Heart left ventricle (tissue), 16 donors: ENCODE data around the gene ZNF280D. TPM values are rescaled to one million over a fixed set of nuclear protein-coding genes. Genes with fewer than 3 reads are reported as not detected.

ENCODE experiments used
- ATAC-seq, 4 donors: fragments of 200-7000 bp; cut with Tn5 transposase; one replicate each; pipeline ENCODE4 v1.9.1; 2020 to 2022; ENCODE audit warnings: moderate library complexity in 4 of 4, mild to moderate bottlenecking in 3 of 4, moderate number of reproducible peaks in 1 of 4
- DNase-seq, 5 donors: peaks; one replicate each; pipeline ENCODE4 v3.0.0-alpha.2; 2020
- H3K27ac ChIP-seq, 12 donors: fragments of 200-600 bp; sonication (generic) in 4 of 12; one replicate each; pipeline versions ENCODE4 v1.5.0 to v1.8.0; 2016 to 2022; ENCODE audit warnings: mild to moderate bottlenecking in 2 of 12
- H3K27me3 ChIP-seq, 9 donors: fragments of 200-600 bp; sonication (generic) in 2 of 9; one replicate each; pipeline versions ENCODE4 v1.5.1 to v1.8.0; 2016 to 2022; ENCODE audit warnings: mild to moderate bottlenecking in 3 of 9
- H3K36me3 ChIP-seq, 9 donors: fragments of 200-600 bp; sonication (generic) in 2 of 9; one replicate each; pipeline versions ENCODE4 v1.5.0 to v1.8.0; 2018 to 2022; ENCODE audit warnings: mild to moderate bottlenecking in 2 of 9
- H3K4me1 ChIP-seq, 12 donors: fragments of 200-600 bp; sonication (generic) in 4 of 12; one replicate each; pipeline versions ENCODE4 v1.5.0 to v1.8.0; 2016 to 2022; ENCODE audit warnings: mild to moderate bottlenecking in 3 of 12
- H3K4me3 ChIP-seq, 12 donors: fragments of 200-600 bp; sonication (generic) in 4 of 12; one replicate each; pipeline versions ENCODE4 v1.5.0 to v1.8.0; 2017 to 2022; ENCODE audit warnings: mild to moderate bottlenecking in 9 of 12, moderate library complexity in 4 of 12
- H3K9me3 ChIP-seq, 12 donors: fragments of 200-600 bp; sonication (generic) in 4 of 12; one replicate each; pipeline versions ENCODE4 v1.5.0 to v1.8.0; 2016 to 2022; ENCODE audit warnings: mild to moderate bottlenecking in 1 of 12
- CTCF ChIP-seq, 12 donors: fragments of 200-600 bp; sonication (generic) in 4 of 12; IDR thresholded peaks; one replicate each; pipeline versions ENCODE4 v1.5.0 to v1.8.0; 2018 to 2022; ENCODE audit warnings: antibody characterized with exemption in 12 of 12, mild to moderate bottlenecking in 5 of 12
- POLR2A ChIP-seq, 2 donors: fragments of 450-650 bp; IDR thresholded peaks; one replicate each; pipeline ENCODE4 v1.6.1; 2017; ENCODE audit warnings: antibody characterized with exemption in 2 of 2, mild to moderate bottlenecking in 2 of 2, moderate library complexity in 2 of 2
- WGBS, 4 donors: extraction: QIAGEN DNeasy Blood & Tissue Kit in 2 of 4; methylation state at CpG; one replicate each; pipeline versions ENCODE4 v1.1.5 to v1.1.7; 2013 to 2018; 5-methylcytosine and 5-hydroxymethylcytosine counted together
- intact Hi-C, 10 donors: fragments of 100-400 bp; cut with DNase I; formaldehyde crosslinking; loops; one replicate each; pipeline versions ENCODE4 v1.11.1 to v1.14.2; 2022
- polyA plus RNA-seq, 2 donors: library from polyadenylated mRNA; stranded (reverse); fragments of 200-250 nt; gene quantifications; one replicate each; pipeline ENCODE4 v1.2.3, GENCODE V29; 2013
- total RNA-seq, 9 donors: library from RNA; depleted of rRNA in 2 of 9; stranded (reverse); fragments of >200 nt in 2 of 9; fragmentation: NEBNext Ultra II Directional in 3 of 9; extraction: Animal tissue kit (Norgen Biotek cat#: 25700) in 3 of 9; gene quantifications; one replicate each; pipeline versions ENCODE4 v1.1.0 to v1.2.4, GENCODE V29; 2016 to 2023
- donor health status: ischemic (EF 13 %, LVEDD 7.1; RV severe dilation, severe dysfunction).
- donor health status: healthy with polysubstance abuse.
- donor health status: DM: no; HTN: yes; CAD: no.
- donor health status: DM: no; HTN: no; CAD: no.
- donor health status: ischemic (EF 25% LVEDD 6.9; RV normal size, moderate dysfunction).
- donor health status: ischemic (EF 25% LVEDD 5.7; RV mildly dilated, moderate dysfunction).
- donor health status: healthy.
- donor health status: DM: yes; HTN: yes; CAD: no.
- donor health status: ischemic (EF 35%, LVEDD 5.7; RV mildly dilated, moderate dysfunction).
- donor health status: nonischemic (EF 11% LVEDD 7.7; RV severe dilation, severe dysfunction).
- donor health status: DM: yes; HTN: yes; CAD: no.
- donor health status: PGD.
- donor health status: ischemic (EF 29% LVEDD 5.4; RV normal size, mild dysfunction).
- donor health status: nonischemic (EF 23%, LVEDD 6.1; RV moderate dilation, normal function).

Gene ZNF280D
- total and polyA plus RNA-seq, 11 donors, result 7.0 to 32.8 (median 23.4) TPM

DNA sequence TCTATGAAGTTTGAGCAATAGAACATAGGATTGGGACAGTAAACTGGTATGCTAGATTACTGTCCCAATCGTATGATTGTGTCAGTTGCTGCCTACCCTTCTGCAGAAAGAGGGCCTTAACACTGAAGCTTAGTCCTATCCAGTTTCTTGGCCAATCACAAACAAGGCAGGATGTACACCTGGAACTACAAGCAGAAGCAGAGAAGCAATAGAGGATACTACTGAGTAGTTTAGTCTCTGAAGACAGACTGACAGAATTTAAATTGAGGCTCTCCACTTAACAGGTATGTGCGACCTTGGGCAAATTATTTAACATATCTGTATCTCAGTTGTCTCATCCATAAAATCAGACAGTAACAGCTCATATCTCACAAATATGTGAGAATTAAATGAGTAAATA lies 85.0 kb downstream of the ZNF280D start:
- WGBS, 4 donors, result 75 to 98% (median 95%) methylated on average over 2 of the region's 2 CpGs
- Histone ChIP-seq H3K4me3 (no peak overlapping the region), H3K27ac (no peak overlapping the region), H3K36me3 (peaks cover 0 to 63% (median 9%) of the 10 kb centered on the region in 9 donors), H3K4me1 (no peaks in the 10 kb centered on the region), H3K9me3 (no peaks in the 10 kb centered on the region), H3K27me3 (no peaks in the 10 kb centered on the region)
- intact Hi-C loops, result no loop called here
- no peak for TF ChIP-seq CTCF (IDR thresholded peaks at IDR 0.05)
- no peak for TF ChIP-seq POLR2A (IDR thresholded peaks at IDR 0.05)
- DNase-seq (no peak), ATAC-seq (no peak)

DNA sequence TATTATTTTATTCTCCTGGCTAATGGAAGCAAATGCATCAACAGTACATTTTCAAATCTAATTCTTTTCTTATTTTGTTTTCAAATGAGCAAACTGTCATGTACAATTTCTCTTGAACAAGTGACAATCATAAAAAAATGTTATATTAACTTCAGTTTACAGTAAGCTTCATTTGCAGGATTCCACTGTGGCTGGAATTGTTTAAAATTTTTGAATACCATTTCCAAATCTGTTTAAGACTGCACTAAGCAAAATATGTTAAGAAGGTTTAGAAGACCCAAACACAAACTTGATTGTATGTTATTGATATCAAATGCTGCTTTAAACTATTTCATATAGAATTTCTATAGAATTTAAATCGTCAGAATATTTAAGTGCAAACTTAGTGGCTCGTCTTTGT lies 92.8 kb downstream of the ZNF280D start:
- peaks cover 0 to 2% (median 0%) of the 10 kb centered on the region in 12 donors for H3K4me1 ChIP-seq
- no peak for TF ChIP-seq CTCF (IDR thresholded peaks at IDR 0.05)
- TF ChIP-seq POLR2A (IDR thresholded peaks at IDR 0.05), result no peak
- H3K4me3 ChIP-seq, result no peak overlapping the region
- intact Hi-C loops, result no loop called here
- ATAC-seq, result no peak
- no peak overlapping the region for H3K27ac ChIP-seq
- WGBS, 4 donors, result 92 to 97% (median 95%) methylated on average over 2 of the region's 2 CpGs
- no peak for DNase-seq
- no peaks in the 10 kb centered on the region for H3K9me3 ChIP-seq
- no peaks in the 10 kb centered on the region for H3K27me3 ChIP-seq
- H3K36me3 ChIP-seq, result peaks cover 0 to 48% (median 6%) of the 10 kb centered on the region in 9 donors

DNA sequence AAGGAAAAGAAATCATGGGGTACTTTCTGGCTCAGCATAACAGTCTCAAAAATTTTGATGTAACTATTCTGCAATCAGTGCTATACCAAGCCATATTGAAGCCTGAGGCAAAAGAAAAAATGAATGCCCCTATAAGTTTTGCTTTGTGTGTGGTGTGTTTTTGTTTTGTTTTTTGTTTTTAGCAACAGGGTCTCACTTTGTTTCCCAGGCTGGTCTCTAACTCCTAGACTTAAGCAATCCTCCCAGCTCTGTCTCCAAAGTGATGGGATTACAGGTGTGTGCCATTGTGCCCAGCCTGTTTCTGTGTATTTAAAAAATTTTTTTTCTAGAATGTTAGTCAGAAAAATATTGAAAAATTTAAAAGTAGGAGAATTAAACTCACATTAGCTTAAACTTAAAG lies 93.2 kb downstream of the ZNF280D start:
- no peak for ATAC-seq
- H3K9me3 ChIP-seq, result no peaks in the 10 kb centered on the region
- H3K36me3 ChIP-seq, result peaks cover 0 to 51% (median 2%) of the 10 kb centered on the region in 9 donors
- H3K27ac ChIP-seq, result no peak overlapping the region
- H3K4me3 ChIP-seq, result no peak overlapping the region
- intact Hi-C loops, result no loop called here
- no peak for DNase-seq
- no peaks in the 10 kb centered on the region for H3K27me3 ChIP-seq
- H3K4me1 ChIP-seq, result peaks cover 0 to 2% (median 0%) of the 10 kb centered on the region in 12 donors
- TF ChIP-seq POLR2A (IDR thresholded peaks at IDR 0.05) (no peak), CTCF (IDR thresholded peaks at IDR 0.05) (no peak)

DNA sequence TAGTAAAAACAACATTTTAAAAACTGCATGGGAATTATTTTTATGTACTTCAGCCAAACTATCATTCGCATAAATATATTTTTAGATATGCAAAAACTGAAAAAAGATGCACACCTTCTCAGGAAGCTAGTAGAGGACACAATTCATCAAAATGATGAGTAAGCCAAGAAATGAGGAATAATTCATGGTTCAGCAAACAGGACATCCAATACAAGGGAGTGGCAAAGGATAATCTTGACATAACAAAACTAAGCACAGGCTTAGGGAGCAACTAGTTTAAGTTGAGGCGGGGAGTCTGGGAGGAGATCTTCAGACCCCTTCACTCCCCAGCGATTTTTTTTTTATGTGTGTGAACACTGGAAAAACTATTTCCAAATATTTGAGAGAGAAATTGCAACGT lies 93.7 kb downstream of the ZNF280D start:
- no peak for ATAC-seq
- H3K9me3 ChIP-seq, result no peaks in the 10 kb centered on the region
- H3K27ac ChIP-seq, result no peak overlapping the region
- H3K4me1 ChIP-seq, result peaks cover 0 to 2% (median 0%) of the 10 kb centered on the region in 12 donors
- intact Hi-C loops, result no loop called here
- no peak for DNase-seq
- H3K36me3 ChIP-seq, result peaks cover 0 to 51% (median 0%) of the 10 kb centered on the region in 9 donors
- H3K27me3 ChIP-seq, result no peaks in the 10 kb centered on the region
- H3K4me3 ChIP-seq, result no peak overlapping the region
- 86 to 89% (median 89%) methylated on average over 4 of the region's 4 CpGs for WGBS, 4 donors
- TF ChIP-seq CTCF (IDR thresholded peaks at IDR 0.05) (no peak), POLR2A (IDR thresholded peaks at IDR 0.05) (no peak)
